ENCODE results near the gene DBX1. TPM values are rescaled to one million over a fixed set of nuclear protein-coding genes. Genes with fewer than 3 reads are reported as not detected.

The DBX1 gene
- total and polyA plus RNA-seq, 2 of the 13 experiments (the other 11 are each of a cell fraction or from before 2014, with no cell fraction given), result not detected

DNA sequence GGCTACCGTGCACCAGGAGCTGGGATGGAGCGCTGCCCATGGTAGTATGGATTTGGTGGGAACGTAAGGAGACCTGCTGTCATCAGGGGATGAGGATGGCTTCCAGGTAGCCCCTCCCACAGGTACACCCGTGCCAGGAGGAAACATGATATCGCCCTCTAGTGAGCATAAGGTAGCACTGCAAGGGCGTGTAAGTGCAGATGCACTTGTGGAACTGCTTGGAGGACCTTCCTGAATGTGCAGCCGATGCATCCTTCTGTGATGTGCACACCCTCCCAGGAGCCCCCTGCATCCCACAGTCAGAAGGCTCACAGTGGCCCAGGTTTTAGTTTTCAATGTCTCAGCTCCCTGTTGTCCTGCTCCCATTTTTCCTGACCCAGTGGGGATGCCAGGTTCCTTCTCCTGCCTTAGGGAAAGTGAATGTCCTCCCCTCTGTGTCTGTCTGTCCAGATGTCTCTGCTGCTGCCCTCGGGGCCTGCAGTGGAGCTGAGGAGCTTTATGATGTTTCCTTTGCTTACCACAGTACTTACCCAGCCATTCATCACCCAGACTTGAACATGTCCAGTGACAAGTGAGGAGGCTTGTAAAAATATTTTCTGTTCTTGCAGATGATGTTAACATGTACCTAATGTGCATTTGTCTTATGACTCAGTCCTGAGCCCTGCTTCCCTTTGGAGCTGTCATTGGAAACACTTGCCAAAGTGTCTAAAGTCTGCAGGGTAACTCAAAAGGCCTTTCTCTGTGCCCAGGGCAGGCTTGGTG lies 49.2 kb downstream of the DBX1 start (continued):
- TF ChIP-seq, protein P1, sequence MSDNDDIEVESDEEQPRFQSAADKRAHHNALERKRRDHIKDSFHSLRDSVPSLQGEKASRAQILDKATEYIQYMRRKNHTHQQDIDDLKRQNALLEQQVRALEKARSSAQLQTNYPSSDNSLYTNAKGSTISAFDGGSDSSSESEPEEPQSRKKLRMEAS (IDR thresholded peaks at IDR 0.05), result peak; percentile 38; the same call in 1 of the 2 replicates
- TF ChIP-seq, protein P2, sequence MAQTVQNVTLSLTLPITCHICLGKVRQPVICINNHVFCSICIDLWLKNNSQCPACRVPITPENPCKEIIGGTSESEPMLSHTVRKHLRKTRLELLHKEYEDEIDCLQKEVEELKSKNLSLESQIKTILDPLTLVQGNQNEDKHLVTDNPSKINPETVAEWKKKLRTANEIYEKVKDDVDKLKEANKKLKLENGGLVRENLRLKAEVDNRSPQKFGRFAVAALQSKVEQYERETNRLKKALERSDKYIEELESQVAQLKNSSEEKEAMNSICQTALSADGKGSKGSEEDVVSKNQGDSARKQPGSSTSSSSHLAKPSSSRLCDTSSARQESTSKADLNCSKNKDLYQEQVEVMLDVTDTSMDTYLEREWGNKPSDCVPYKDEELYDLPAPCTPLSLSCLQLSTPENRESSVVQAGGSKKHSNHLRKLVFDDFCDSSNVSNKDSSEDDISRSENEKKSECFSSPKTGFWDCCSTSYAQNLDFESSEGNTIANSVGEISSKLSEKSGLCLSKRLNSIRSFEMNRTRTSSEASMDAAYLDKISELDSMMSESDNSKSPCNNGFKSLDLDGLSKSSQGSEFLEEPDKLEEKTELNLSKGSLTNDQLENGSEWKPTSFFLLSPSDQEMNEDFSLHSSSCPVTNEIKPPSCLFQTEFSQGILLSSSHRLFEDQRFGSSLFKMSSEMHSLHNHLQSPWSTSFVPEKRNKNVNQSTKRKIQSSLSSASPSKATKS (CRISPR knock-in tag; IDR thresholded peaks at IDR 0.05), result no peak
- TF ChIP-seq FOXA3 (CRISPR knock-in tag; IDR thresholded peaks at IDR 0.05) (peak; percentile 24; the same call in 1 of the 2 replicates), ATRX (CRISPR knock-in tag; IDR thresholded peaks at IDR 0.05; ENCODE audit: borderline replicate concordance) (no peak), TCF12 (IDR thresholded peaks at IDR 0.05) (no peak), TCF12 (CRISPR knock-in tag; IDR thresholded peaks at IDR 0.05) (no peak)
- TF ChIP-seq, protein P3, sequence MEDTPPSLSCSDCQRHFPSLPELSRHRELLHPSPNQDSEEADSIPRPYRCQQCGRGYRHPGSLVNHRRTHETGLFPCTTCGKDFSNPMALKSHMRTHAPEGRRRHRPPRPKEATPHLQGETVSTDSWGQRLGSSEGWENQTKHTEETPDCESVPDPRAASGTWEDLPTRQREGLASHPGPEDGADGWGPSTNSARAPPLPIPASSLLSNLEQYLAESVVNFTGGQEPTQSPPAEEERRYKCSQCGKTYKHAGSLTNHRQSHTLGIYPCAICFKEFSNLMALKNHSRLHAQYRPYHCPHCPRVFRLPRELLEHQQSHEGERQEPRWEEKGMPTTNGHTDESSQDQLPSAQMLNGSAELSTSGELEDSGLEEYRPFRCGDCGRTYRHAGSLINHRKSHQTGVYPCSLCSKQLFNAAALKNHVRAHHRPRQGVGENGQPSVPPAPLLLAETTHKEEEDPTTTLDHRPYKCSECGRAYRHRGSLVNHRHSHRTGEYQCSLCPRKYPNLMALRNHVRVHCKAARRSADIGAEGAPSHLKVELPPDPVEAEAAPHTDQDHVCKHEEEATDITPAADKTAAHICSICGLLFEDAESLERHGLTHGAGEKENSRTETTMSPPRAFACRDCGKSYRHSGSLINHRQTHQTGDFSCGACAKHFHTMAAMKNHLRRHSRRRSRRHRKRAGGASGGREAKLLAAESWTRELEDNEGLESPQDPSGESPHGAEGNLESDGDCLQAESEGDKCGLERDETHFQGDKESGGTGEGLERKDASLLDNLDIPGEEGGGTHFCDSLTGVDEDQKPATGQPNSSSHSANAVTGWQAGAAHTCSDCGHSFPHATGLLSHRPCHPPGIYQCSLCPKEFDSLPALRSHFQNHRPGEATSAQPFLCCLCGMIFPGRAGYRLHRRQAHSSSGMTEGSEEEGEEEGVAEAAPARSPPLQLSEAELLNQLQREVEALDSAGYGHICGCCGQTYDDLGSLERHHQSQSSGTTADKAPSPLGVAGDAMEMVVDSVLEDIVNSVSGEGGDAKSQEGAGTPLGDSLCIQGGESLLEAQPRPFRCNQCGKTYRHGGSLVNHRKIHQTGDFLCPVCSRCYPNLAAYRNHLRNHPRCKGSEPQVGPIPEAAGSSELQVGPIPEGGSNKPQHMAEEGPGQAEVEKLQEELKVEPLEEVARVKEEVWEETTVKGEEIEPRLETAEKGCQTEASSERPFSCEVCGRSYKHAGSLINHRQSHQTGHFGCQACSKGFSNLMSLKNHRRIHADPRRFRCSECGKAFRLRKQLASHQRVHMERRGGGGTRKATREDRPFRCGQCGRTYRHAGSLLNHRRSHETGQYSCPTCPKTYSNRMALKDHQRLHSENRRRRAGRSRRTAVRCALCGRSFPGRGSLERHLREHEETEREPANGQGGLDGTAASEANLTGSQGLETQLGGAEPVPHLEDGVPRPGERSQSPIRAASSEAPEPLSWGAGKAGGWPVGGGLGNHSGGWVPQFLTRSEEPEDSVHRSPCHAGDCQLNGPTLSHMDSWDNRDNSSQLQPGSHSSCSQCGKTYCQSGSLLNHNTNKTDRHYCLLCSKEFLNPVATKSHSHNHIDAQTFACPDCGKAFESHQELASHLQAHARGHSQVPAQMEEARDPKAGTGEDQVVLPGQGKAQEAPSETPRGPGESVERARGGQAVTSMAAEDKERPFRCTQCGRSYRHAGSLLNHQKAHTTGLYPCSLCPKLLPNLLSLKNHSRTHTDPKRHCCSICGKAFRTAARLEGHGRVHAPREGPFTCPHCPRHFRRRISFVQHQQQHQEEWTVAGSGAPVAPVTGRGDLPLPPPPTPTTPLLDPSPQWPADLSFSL (CRISPR knock-in tag; IDR thresholded peaks at IDR 0.05), result no peak
- TF ChIP-seq, protein P4, sequence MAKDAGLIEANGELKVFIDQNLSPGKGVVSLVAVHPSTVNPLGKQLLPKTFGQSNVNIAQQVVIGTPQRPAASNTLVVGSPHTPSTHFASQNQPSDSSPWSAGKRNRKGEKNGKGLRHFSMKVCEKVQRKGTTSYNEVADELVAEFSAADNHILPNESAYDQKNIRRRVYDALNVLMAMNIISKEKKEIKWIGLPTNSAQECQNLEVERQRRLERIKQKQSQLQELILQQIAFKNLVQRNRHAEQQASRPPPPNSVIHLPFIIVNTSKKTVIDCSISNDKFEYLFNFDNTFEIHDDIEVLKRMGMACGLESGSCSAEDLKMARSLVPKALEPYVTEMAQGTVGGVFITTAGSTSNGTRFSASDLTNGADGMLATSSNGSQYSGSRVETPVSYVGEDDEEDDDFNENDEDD (CRISPR knock-in tag; IDR thresholded peaks at IDR 0.05; ENCODE audit: borderline replicate concordance), result no peak
- TF ChIP-seq, protein P5, sequence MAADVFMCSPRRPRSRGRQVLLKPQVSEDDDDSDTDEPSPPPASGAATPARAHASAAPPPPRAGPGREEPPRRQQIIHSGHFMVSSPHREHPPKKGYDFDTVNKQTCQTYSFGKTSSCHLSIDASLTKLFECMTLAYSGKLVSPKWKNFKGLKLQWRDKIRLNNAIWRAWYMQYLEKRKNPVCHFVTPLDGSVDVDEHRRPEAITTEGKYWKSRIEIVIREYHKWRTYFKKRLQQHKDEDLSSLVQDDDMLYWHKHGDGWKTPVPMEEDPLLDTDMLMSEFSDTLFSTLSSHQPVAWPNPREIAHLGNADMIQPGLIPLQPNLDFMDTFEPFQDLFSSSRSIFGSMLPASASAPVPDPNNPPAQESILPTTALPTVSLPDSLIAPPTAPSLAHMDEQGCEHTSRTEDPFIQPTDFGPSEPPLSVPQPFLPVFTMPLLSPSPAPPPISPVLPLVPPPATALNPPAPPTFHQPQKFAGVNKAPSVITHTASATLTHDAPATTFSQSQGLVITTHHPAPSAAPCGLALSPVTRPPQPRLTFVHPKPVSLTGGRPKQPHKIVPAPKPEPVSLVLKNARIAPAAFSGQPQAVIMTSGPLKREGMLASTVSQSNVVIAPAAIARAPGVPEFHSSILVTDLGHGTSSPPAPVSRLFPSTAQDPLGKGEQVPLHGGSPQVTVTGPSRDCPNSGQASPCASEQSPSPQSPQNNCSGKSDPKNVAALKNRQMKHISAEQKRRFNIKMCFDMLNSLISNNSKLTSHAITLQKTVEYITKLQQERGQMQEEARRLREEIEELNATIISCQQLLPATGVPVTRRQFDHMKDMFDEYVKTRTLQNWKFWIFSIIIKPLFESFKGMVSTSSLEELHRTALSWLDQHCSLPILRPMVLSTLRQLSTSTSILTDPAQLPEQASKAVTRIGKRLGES (CRISPR knock-in tag; IDR thresholded peaks at IDR 0.05; ENCODE audit: borderline replicate concordance), result no peak
- TF ChIP-seq, protein P6, sequence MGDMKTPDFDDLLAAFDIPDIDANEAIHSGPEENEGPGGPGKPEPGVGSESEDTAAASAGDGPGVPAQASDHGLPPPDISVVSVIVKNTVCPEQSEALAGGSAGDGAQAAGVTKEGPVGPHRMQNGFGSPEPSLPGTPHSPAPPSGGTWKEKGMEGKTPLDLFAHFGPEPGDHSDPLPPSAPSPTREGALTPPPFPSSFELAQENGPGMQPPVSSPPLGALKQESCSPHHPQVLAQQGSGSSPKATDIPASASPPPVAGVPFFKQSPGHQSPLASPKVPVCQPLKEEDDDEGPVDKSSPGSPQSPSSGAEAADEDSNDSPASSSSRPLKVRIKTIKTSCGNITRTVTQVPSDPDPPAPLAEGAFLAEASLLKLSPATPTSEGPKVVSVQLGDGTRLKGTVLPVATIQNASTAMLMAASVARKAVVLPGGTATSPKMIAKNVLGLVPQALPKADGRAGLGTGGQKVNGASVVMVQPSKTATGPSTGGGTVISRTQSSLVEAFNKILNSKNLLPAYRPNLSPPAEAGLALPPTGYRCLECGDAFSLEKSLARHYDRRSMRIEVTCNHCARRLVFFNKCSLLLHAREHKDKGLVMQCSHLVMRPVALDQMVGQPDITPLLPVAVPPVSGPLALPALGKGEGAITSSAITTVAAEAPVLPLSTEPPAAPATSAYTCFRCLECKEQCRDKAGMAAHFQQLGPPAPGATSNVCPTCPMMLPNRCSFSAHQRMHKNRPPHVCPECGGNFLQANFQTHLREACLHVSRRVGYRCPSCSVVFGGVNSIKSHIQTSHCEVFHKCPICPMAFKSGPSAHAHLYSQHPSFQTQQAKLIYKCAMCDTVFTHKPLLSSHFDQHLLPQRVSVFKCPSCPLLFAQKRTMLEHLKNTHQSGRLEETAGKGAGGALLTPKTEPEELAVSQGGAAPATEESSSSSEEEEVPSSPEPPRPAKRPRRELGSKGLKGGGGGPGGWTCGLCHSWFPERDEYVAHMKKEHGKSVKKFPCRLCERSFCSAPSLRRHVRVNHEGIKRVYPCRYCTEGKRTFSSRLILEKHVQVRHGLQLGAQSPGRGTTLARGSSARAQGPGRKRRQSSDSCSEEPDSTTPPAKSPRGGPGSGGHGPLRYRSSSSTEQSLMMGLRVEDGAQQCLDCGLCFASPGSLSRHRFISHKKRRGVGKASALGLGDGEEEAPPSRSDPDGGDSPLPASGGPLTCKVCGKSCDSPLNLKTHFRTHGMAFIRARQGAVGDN (CRISPR knock-in tag; IDR thresholded peaks at IDR 0.05), result peak; percentile 23; the same call in 1 of the 2 replicates

Measured in HepG2 (cell line).